Panc1 (cell line): Measurements from ENCODE around the gene ATP8B1. TPM values are rescaled to one million over a fixed set of nuclear protein-coding genes. Genes with fewer than 3 reads are reported as not detected.

Experiments used
- ATAC-seq: fragments of 200-7000 bp; cut with Tn5 transposase; 2 replicates; pipeline ENCODE4 v1.9.1; 2020; ENCODE audit warnings: mild to moderate bottlenecking, moderate library complexity
- BruUV-seq: library from RNA; stranded (reverse); fragments of 400-500 nt; replicated peaks from 2 replicates; lab custom pipeline; 2021; lab: Mats Ljungman, UMichigan
- CTCF ChIA-PET: fragments of 300-600 bp; sonication (Branson Sonifier 250); formaldehyde crosslinking; loops from one replicate; lab custom pipeline; 2022; ENCODE audit warnings: antibody characterized with exemption; lab: Charles Lee
- POLR2A ChIA-PET: fragments of 300-600 bp; sonication (Branson Sonifier 250); formaldehyde crosslinking; loops from one replicate; lab custom pipeline; 2022; ENCODE audit warnings: antibody characterized with exemption; lab: Charles Lee
- DNase-seq: peaks from one replicate; pipeline ENCODE4 v3.0.0-alpha.2; 2010; ENCODE audit warnings: low read depth, low spot score
- H3K27ac ChIP-seq: 2 replicates; pipeline ENCODE4 v1.5.1; 2011; ENCODE audit warnings: mild to moderate bottlenecking, low read length, inconsistent platforms
- H3K27me3 ChIP-seq: fragments of 200-500 bp; sonication (Bioruptor generic); 2 replicates; pipeline ENCODE4 v1.6.0; 2014; ENCODE audit warnings: low read length, inconsistent platforms; ENCODE audit not compliant: control insufficient read depth, insufficient read depth
- H3K36me3 ChIP-seq: fragments of 200-500 bp; sonication (Bioruptor generic); 2 replicates; pipeline ENCODE4 v1.5.1; 2014; ENCODE audit warnings: inconsistent platforms, mild to moderate bottlenecking, low read length, moderate library complexity; ENCODE audit not compliant: control insufficient read depth, insufficient read depth
- H3K4me1 ChIP-seq: 2 replicates; pipeline ENCODE4 v1.5.1; 2011; ENCODE audit warnings: inconsistent platforms, mild to moderate bottlenecking, low read length, moderate library complexity; ENCODE audit not compliant: control insufficient read depth, insufficient read depth
- H3K4me3 ChIP-seq, 2 experiments: 2 replicates each; pipeline ENCODE4 v1.5.1; 2011 to 2012; ENCODE audit warnings: low read depth in 2 of 2, low read length in 2 of 2, mild to moderate bottlenecking in 2 of 2, inconsistent platforms in 1 of 2, moderate library complexity in 1 of 2
- H3K9me3 ChIP-seq: fragments of 200-500 bp; sonication (Bioruptor generic); 2 replicates; pipeline ENCODE4 v1.5.1; 2014; ENCODE audit warnings: low read depth, mild to moderate bottlenecking, inconsistent platforms, low read length, moderate library complexity; ENCODE audit not compliant: control insufficient read depth, insufficient read depth
- CTCF ChIP-seq: fragments of 450-650 bp; IDR thresholded peaks from 2 replicates; pipeline ENCODE4 v1.5.1; 2017; ENCODE audit warnings: mild to moderate bottlenecking
- POLR2AphosphoS5 ChIP-seq: IDR thresholded peaks from 2 replicates; pipeline ENCODE4 v1.6.1; 2012; ENCODE audit warnings: mild to moderate bottlenecking, low read depth, low read length, moderate library complexity
- REST ChIP-seq, 2 experiments: IDR thresholded peaks; 2 replicates each; pipeline ENCODE4 v1.6.1; 2011 to 2012; ENCODE audit warnings: low read depth in 2 of 2, control low read depth in 1 of 2, low read length in 1 of 2, mild to moderate bottlenecking in 1 of 2, moderate library complexity in 1 of 2; ENCODE audit not compliant: insufficient read depth in 1 of 2
- SIN3A ChIP-seq: IDR thresholded peaks from 2 replicates; pipeline ENCODE4 v1.6.1; 2012; ENCODE audit warnings: low read depth, mild to moderate bottlenecking, low read length, moderate library complexity, borderline replicate concordance; ENCODE audit not compliant: insufficient read depth
- TCF7L2 ChIP-seq: IDR thresholded peaks from 2 replicates; pipeline ENCODE4 v1.6.1; 2011; ENCODE audit warnings: mild to moderate bottlenecking, low read depth, low read length, inconsistent platforms
- in situ Hi-C: cut with HindIII; loops from 2 replicates; pipeline ENCODE4 v1.10.0; 2016; ENCODE audit warnings: low sequenced_read_pairs, low pct_unique_long_range_greater_than_20kb
- intact Hi-C: fragments of 100-400 bp; cut with micrococcal nuclease; formaldehyde crosslinking; loops from one replicate; pipeline ENCODE4 v1.10.0; 2022; ENCODE audit not compliant: unreplicated experiment
- total RNA-seq: library from RNA; stranded (reverse); gene quantifications from one replicate; pipeline ENCODE4 v1.2.1, GENCODE V29; 2021; ENCODE audit not compliant: unreplicated experiment

The ATP8B1 gene
- total RNA-seq, 1 experiment from 2014 or later: 12.5 TPM

- no peak overlapping the region for H3K27ac ChIP-seq
- intact Hi-C loops (no loop called here), in situ Hi-C loops (no loop called here)
- no peak overlapping the region for H3K4me3 ChIP-seq
- TF ChIP-seq REST (IDR thresholded peaks at IDR 0.05; ENCODE audit: insufficient read depth in 1 of 2, low read depth in 2 of 2, low read length in 1 of 2): no peak
- TF ChIP-seq CTCF: no peak
- TF ChIP-seq SIN3A: no peak
- TF ChIP-seq TCF7L2: no peak
- TF ChIP-seq POLR2AphosphoS5: no peak
- DNase-seq (no peak), ATAC-seq (peak; percentile 88)
- POLR2A ChIA-PET: no interaction called here
- H3K36me3 ChIP-seq: no peaks in the 10 kb centered on the region
- BruUV-seq: no TSS peak
- H3K4me1 ChIP-seq: 0 out of 2 replicates have a peak, but pooled peaks cover 3% of the 10 kb centered on the region
- H3K27me3 ChIP-seq: no peaks in the 10 kb centered on the region
- CTCF ChIA-PET: no interaction called here
- H3K9me3 ChIP-seq: no peaks in the 10 kb centered on the region
Observed at GRCh38 chr18:57846258-57846657, 43.1 kb upstream of the ATP8B1 start.

GRCh38 chr18:57845605-57846074 lies 42.5 kb upstream of the ATP8B1 start:
- 0 out of 2 replicates have a peak overlapping the region, but pooled peaks have one; percentile 2 for H3K27ac ChIP-seq
- no peaks in the 10 kb centered on the region for H3K9me3 ChIP-seq
- TF ChIP-seq SIN3A (no peak), REST (IDR thresholded peaks at IDR 0.05; ENCODE audit: insufficient read depth in 1 of 2, low read depth in 2 of 2, low read length in 1 of 2) (no peak), TCF7L2 (no peak), CTCF (no peak), POLR2AphosphoS5 (no peak)
- no peaks in the 10 kb centered on the region for H3K27me3 ChIP-seq
- H3K4me3 ChIP-seq: no peak overlapping the region
- ChIA-PET CTCF (no interaction called here), POLR2A (no interaction called here)
- in situ Hi-C loops (no loop called here), intact Hi-C loops (no loop called here)
- H3K36me3 ChIP-seq: no peaks in the 10 kb centered on the region
- no TSS peak for BruUV-seq
- DNase-seq (no peak), ATAC-seq (0 out of 2 replicates have a peak, but pooled peaks have one; percentile 51)
- 0 out of 2 replicates have a peak, but pooled peaks cover 3% of the 10 kb centered on the region for H3K4me1 ChIP-seq
